COR-L47 (cell line): Measurements from ENCODE around the gene SERPINA10.
"Not testable (repeated sequence)": the region's sequence is repeated elsewhere in the genome, so short reads cannot be mapped to it uniquely, and the experiment has no call there.

Experiments used
- DNase-seq: peaks from one replicate; lab custom pipeline; 2025; lab: John Stamatoyannopoulos, UW

SERPINA10 gene

GRCh38 chr14:94282991-94283723, 9.9 kb downstream of the SERPINA10 start:
- DNase-seq, result no peak

DNA sequence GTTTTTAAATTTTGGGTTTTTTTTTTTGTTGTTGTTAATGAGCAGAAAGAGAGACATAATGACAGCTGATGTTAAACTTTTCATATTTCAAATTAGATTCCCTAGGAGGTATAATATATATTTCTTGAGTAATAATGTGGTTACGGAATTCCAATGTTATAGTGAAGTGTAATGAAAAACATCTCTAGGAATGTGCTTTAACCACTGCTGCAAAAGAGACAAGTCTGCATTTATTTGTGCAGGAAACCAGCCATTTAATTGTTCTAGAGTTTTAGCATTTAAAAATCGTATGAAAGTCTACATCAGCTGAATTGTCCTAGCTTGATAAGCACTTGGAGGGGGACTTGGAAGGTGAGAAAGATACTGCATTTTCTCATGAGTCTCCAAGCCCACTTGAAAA, 14.3 kb downstream of the SERPINA10 start:
- no peak for DNase-seq

GRCh38 chr14:94276898-94277561, 16.0 kb downstream of the SERPINA10 start:
- DNase-seq, result not testable (repeated sequence)

GRCh38 chr14:94269156-94269555, 23.9 kb downstream of the SERPINA10 start:
- no peak for DNase-seq

GRCh38 chr14:94268582-94268981, 24.5 kb downstream of the SERPINA10 start:
- DNase-seq, result not testable (repeated sequence)

DNA sequence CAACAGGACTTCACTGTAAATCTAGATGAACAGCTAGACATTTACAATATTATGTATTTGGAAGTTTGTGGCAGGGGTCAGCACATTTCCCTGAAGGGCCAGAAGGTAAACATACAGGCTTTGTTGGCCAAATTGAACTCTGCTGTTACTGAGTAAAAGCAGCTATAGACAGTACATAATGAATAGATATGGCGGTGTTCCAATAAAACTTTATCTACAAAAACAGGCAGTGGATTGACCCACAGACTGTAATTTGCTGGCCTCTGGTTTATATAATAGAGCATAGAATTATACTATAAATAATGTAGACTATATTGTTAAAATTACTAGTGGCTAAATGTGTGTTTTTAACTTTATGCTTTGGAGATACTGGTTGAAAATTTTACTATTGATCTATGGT, 25.7 kb downstream of the SERPINA10 start:
- no peak for DNase-seq

DNA sequence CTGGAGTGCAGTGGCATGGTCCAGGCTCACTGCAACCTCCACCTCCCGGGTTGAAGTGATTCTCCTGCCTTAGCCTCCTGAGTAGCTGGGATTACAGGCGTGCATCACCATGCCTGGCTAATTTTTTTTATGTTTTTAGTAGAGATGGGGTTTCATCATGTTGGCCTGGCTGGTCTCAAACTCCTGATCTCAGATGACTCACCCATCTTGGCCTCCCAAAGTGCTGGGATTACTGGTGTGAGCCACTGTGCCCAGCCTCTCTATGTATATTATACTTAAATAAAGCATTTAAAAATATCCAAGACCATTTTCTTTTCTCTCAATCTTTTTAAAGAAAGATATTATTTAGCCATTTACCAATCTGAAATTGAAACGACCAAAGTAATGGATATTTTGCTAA, 28.9 kb downstream of the SERPINA10 start:
- not testable (repeated sequence) for DNase-seq

DNA sequence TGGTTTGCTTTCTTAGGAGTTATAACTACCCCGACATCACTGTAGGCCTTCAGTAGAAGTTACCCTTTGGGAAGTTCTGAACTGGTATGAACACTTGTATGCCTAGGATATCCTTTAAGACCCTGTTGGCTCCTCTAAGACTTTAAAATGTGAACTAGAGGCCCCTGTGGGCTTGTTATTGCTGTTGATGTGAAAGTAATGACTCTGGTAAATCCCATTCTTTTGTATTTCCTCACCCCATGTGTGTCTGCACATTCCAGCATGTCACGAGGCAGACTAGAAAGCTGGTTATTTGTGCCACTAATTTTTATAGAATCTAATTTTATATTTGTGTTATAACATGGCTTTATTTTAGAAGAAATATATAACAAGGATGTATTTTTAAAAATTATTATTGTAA, 48.9 kb downstream of the SERPINA10 start:
- DNase-seq, result no peak

GRCh38 chr14:94239406-94239805, 53.7 kb downstream of the SERPINA10 start:
- DNase-seq, result no peak

DNA sequence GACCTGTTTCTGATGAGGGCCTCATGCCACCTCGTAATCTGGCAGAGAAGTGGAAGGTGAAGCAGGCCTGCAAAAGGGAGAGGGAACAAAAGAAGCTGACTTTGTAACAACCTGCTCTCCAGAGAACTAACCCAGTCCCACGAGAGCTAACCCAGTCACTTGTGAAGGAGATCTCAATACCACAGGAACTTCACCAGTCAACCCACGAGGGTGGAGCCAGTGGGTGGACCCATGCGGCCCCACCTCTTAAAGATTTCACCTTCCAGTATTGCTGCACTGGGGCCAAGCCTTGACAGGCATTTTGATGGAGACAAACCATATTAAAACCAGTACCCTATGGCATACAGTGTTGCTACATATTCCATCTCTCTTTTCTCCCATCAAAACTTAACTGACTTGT, 55.1 kb downstream of the SERPINA10 start:
- no peak for DNase-seq

- no peak for DNase-seq
Observed at GRCh38 chr14:94237046-94237445, 56.0 kb downstream of the SERPINA10 start.
